HepG2 (cell line): ENCODE measurements around the gene INTS7.

Experiments used
- CREB1 ChIP-seq, 2 experiments: fragments of 450-650 bp in 1 of 2; IDR thresholded peaks; 2 replicates each; pipeline ENCODE4 v1.6.1; 2016 to 2017; ENCODE audit warnings: control low read depth in 1 of 2, mild to moderate bottlenecking in 1 of 2, missing compliant biosample characterization in 1 of 2, missing genetic modification characterization in 1 of 2
- EP300 ChIP-seq, 3 experiments: sonication (generic) in 1 of 3; formaldehyde crosslinking in 1 of 3; IDR thresholded peaks; 2 replicates each; pipeline versions ENCODE4 v1.5.1 to v1.6.1; 2011 to 2020; ENCODE audit warnings: low read depth in 2 of 3, low read length in 2 of 3, borderline replicate concordance in 1 of 3, improper control_type of control experiment in 1 of 3, mild to moderate bottlenecking in 1 of 3, missing genetic modification reagents in 1 of 3, moderate library complexity in 1 of 3
- HNRNPH1 ChIP-seq: fragments of 200-400 bp; formaldehyde crosslinking; optimal IDR thresholded peaks from 2 replicates; pipeline ENCODE3; 2017; ENCODE audit warnings: mild to moderate bottlenecking, low read depth, low read length
- NFYB ChIP-seq: sonication (generic); formaldehyde crosslinking; IDR thresholded peaks from 2 replicates; pipeline ENCODE4 v1.4.0; 2020; ENCODE audit warnings: missing genetic modification reagents
- POLR2AphosphoS5 ChIP-seq: IDR thresholded peaks from 2 replicates; pipeline ENCODE4 v1.6.1; 2012; ENCODE audit warnings: low read depth, low read length
- RFX1 ChIP-seq: fragments of 450-650 bp; IDR thresholded peaks from 2 replicates; pipeline ENCODE4 v1.6.1; 2017
- ZNF138 ChIP-seq: sonication (generic); formaldehyde crosslinking; IDR thresholded peaks from 2 replicates; pipeline ENCODE4 v1.5.0; 2020; ENCODE audit warnings: mild to moderate bottlenecking, low read depth, missing genetic modification reagents
- ZNF264 ChIP-seq: sonication (generic); formaldehyde crosslinking; IDR thresholded peaks from 2 replicates; pipeline ENCODE4 v1.4.0; 2020; ENCODE audit warnings: missing genetic modification reagents
- TF ChIP-seq, protein P1 (sequence below): sonication (generic); formaldehyde crosslinking; IDR thresholded peaks from 2 replicates; pipeline ENCODE4 v1.9.0; 2022; ENCODE audit warnings: missing genetic modification reagents, mild to moderate bottlenecking, borderline replicate concordance
- TF ChIP-seq, protein P2 (sequence below): sonication (generic); formaldehyde crosslinking; IDR thresholded peaks from 2 replicates; pipeline ENCODE4 v1.5.0; 2020; ENCODE audit warnings: mild to moderate bottlenecking, missing genetic modification reagents, moderate library complexity

DNA sequence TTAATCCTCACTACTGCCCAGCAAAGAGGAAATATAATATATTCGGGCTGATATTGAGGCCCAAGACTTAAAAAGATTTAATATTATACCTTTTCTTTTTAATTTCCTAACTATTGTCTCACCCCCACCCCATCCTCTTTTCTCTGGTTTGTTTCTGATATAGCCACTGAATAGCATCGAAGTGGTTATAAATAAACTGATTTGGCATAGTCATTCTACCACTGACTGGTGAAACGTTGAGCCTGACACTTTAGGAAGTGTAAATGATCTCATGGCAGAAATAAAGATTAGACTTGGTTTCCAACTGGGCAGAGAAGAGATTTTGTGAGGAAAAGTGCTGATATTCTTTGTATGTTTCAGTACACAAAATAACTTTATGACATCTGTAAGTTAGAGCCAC is 39.5 kb upstream of the INTS7 start:
- TF ChIP-seq ZNF138 (CRISPR knock-in tag) (no peak), RFX1 (no peak), POLR2AphosphoS5 (no peak), HNRNPH1 (no peak), ZNF264 (CRISPR knock-in tag) (no peak), EP300 (IDR thresholded peaks at IDR 0.05; ENCODE audit: low read depth in 2 of 2, low read length in 2 of 2) (no peak), EP300 (CRISPR knock-in tag; IDR thresholded peaks at IDR 0.05; ENCODE audit: borderline replicate concordance) (no peak), CREB1 (IDR thresholded peaks at IDR 0.05) (no peak), CREB1 (CRISPR knock-in tag; IDR thresholded peaks at IDR 0.05) (no peak), NFYB (CRISPR knock-in tag) (no peak)
- TF ChIP-seq, protein P1, sequence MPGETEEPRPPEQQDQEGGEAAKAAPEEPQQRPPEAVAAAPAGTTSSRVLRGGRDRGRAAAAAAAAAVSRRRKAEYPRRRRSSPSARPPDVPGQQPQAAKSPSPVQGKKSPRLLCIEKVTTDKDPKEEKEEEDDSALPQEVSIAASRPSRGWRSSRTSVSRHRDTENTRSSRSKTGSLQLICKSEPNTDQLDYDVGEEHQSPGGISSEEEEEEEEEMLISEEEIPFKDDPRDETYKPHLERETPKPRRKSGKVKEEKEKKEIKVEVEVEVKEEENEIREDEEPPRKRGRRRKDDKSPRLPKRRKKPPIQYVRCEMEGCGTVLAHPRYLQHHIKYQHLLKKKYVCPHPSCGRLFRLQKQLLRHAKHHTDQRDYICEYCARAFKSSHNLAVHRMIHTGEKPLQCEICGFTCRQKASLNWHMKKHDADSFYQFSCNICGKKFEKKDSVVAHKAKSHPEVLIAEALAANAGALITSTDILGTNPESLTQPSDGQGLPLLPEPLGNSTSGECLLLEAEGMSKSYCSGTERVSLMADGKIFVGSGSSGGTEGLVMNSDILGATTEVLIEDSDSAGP (CRISPR knock-in tag) = no peak
- TF ChIP-seq, protein P2, sequence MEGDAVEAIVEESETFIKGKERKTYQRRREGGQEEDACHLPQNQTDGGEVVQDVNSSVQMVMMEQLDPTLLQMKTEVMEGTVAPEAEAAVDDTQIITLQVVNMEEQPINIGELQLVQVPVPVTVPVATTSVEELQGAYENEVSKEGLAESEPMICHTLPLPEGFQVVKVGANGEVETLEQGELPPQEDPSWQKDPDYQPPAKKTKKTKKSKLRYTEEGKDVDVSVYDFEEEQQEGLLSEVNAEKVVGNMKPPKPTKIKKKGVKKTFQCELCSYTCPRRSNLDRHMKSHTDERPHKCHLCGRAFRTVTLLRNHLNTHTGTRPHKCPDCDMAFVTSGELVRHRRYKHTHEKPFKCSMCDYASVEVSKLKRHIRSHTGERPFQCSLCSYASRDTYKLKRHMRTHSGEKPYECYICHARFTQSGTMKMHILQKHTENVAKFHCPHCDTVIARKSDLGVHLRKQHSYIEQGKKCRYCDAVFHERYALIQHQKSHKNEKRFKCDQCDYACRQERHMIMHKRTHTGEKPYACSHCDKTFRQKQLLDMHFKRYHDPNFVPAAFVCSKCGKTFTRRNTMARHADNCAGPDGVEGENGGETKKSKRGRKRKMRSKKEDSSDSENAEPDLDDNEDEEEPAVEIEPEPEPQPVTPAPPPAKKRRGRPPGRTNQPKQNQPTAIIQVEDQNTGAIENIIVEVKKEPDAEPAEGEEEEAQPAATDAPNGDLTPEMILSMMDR = no peak
